ENCODE data around the gene WWC2. TPM values are rescaled to one million over a fixed set of nuclear protein-coding genes. Genes with fewer than 3 reads are reported as not detected.
"Not testable (repeated sequence)": the region's sequence is repeated elsewhere in the genome, so short reads cannot be mapped to it uniquely, and the experiment has no call there.

Gene WWC2
- polyA plus RNA-seq, 3 donors: 54.0 to 71.8 (median 55.6) TPM

DNA sequence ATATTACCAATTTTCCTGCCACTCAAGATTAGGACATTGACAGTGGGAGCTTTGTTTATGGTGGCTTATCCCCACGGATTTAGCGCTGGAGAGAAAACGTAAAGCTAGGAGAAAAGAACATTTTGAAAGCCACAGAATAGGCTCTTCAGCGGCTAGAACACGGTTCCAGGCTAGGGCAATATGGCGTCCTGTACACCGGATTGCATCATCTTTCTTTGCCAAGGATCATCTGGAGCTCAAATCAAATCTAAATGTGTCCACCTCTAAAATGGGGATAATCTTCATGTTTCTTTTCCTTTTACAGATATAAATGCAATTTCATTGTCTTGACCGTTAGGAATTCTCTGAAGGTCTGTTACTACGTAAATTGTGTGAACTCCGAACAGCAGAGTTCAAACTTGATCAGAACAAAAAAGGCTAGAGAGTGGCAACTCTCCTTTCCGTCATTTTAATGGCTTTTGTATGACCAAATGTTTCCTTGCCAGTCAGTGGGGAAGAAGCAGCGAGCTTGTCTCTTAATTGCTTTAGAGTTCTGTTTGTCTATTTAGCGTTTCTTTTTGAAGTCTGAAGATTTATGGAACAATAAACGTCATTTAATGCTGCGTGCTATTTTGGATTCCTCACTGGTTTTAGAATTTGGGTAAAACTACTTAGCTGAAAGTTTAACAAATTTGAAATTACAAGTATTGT, 2.6 kb upstream of the WWC2 start:
- DNase-seq (ENCODE audit: extremely low read depth in 1 of 11, low read depth in 9 of 11, low spot score in 4 of 11): no peak

DNA sequence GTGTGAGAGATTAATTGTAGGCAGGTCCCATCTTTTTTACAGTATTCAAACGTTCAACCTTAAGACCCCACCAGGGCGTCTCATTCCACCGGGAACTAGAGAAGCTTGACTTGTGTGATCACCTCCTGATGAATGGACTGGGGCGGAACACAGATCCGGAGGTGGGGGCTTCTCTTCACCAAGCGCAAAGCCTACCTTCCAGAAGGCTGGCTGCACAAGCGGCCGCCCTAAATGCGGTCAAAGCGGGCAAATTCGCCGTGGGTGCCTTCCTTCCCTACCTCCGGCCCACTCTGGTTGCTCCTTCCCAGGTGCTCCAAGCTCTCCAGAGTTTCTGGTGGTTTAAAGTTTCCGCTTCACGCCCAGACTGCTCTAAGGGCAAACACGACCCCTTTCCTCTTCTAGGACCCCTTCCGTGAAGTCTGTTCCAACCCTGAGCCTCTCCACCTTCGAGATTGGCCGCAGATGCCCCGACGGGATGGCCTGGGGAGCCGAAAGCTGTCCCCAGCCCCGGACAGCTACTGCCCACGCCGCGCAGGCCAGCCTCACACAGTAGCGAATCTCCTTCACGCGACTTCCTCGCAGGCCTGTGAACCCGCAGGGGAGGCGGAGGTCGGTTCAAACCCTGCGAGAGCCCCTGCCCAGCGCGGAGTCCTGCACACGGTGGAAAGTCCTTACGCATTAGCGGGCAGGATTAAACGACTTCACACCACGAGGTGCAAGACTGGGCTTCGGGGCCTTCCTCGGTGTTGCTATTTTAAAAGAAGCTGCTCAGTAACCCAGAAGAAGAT, 1.6 kb upstream of the WWC2 start:
- no peak for DNase-seq (ENCODE audit: extremely low read depth in 1 of 11, low read depth in 9 of 11, low spot score in 4 of 11)

DNA sequence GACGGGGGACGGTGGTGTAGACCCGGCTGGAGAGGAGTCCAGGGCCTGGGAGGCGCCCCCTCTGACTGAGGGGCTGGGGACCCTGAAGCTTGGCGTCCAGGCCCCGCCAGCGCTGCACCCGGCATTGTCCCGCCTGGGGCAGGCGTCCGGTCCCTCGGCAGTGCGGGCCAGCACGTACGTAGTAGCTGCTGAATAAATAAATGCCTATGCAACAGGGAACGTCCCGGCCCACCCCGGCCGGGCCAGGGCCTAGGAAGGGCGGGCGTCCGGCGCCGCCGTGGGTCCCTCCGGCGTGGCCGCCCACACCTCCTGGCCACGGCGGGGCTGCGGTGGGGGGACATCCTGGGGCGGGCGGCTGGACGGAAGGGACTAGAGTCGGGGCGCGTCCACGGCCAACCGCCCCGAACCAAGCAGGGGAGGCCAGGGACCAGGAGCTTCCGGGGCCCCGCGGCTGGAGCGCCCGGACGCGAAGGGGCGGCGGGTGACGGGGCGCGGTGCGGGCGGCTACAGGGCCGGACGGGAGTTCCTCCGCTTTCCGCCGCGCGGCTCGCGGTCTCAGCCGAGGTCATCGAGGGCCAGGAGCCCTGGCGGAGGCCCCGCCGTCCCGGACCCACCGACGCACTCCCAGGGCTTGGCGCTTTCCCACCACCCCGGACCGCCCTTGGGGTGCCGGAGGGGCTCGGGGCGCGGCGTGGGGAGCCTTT, 886 bp upstream of the WWC2 start:
- DNase-seq (ENCODE audit: extremely low read depth in 1 of 11, low read depth in 9 of 11, low spot score in 4 of 11): peak in 1 of 11 donors; percentile 53

DNA sequence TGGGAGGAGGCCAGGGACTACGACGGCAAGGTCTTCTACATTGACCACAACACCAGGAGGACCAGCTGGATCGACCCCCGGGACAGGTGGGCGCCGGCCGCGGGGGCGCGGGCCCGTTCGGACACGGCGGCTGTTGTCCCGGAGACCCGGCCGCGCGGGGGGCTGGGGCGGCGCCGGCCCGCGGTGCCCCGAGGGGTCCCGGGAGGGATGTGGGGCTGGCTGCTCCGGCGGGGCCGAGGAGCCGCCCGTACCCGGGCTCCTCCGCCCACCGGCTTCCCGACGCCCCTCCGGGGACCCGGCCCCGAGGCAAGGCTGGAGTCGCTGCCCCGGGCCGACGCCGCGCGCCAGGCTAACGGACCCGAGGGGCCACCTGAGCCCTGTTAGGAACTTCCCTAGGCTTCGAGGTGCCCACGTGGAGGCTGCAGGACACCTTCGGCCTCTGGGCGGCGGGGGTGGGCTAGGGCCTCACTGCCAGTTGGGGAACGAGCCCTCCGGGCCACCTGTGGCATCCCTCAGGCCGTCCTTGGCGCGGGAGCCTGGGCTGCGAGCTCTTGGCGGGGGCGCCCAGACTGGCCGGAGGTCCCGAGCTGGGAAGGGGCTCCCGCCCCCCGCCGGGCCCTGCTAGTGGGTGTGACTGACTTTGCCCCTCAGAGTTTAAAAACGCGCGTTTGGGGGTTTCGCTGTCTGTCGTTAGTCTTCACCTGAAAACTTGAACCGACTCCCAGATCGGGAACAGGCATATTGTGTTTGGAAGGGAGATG, 660 bp downstream of the WWC2 start:
- DNase-seq (ENCODE audit: extremely low read depth in 1 of 11, low read depth in 9 of 11, low spot score in 4 of 11): peak in 3 of 11 donors; percentile 18 to 42 (median 41)

DNA sequence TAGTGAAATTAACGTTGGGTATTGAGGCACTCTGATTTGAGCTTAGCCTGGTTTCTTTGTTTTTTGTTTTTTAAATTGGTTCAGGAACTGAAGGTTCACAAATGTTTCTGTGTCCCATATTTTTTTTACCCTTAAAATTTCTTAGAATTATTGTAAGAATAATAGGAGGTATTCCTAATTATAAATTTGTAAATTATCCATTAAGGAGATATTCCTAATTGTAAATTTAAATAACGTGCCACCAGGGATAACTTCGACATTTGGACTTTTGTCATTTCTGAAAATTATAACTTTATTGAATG, 1.2 kb downstream of the WWC2 start:
- no peak for DNase-seq (ENCODE audit: extremely low read depth in 1 of 11, low read depth in 9 of 11, low spot score in 4 of 11)

DNA sequence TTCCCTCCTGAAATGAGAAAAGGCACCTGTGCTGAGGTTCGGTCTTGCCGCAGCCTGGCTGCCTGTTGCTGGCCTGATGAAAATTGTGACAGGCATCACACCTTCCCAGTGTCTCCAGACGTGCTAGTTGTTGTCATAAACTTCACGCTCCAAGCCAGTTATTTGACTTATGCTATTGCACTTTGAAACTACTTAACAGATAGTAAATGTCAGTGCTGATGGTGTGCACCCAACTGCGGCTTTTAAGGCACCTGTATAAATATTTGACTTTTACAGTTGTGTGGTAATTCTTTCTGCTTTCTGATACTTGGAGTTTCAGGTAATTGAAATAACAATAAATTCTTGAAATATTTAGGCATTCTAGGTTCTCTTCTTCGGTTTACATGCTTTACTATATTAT, 1.8 kb downstream of the WWC2 start:
- no peak for DNase-seq (ENCODE audit: extremely low read depth in 1 of 11, low read depth in 9 of 11, low spot score in 4 of 11)

DNA sequence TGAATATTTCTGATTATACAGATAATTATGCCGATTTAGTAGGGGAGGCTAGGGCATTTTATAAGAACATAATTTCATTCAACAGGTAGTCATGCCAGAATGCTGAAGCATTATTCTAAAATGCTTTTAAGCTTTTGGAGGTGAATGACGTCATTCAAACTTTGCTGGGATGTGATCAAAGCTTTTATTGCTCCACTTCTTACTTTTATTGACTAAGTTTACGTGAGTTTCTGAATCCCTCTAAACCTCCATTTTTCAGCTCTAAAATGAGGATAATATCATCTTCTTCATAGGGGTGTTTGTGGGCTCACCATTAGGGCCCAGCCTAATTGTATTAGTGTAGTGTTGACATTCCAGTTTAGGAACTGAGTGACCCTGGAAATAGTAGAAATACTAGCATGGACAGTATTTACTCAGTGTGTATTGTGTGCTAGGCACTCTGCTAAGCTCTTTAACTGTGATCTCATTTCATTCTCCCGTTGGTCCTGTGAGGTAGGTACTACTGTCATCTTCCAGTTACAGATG, 3.0 kb downstream of the WWC2 start:
- no peak for DNase-seq (ENCODE audit: extremely low read depth in 1 of 11, low read depth in 9 of 11, low spot score in 4 of 11)

DNA sequence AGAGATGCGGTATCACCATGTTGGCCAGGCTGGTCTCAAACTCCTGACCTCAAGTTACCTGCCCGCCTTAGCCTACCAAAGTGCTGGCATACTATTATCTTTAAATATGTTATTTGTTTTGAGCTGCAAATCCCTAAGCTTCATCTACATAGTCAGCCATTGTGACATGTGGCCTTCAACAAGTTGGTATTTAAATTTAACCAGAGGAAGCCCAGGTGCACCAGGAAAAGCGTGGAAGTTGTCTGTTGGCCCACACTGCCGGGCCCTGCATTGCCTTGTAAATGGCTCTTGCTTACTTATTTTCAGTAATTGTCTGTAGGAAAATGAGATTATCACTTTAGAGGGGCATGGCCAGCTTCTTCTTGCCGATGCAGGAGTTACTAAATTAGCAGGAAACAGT, 6.0 kb downstream of the WWC2 start:
- no peak for DNase-seq (ENCODE audit: extremely low read depth in 1 of 11, low read depth in 9 of 11, low spot score in 4 of 11)

DNA sequence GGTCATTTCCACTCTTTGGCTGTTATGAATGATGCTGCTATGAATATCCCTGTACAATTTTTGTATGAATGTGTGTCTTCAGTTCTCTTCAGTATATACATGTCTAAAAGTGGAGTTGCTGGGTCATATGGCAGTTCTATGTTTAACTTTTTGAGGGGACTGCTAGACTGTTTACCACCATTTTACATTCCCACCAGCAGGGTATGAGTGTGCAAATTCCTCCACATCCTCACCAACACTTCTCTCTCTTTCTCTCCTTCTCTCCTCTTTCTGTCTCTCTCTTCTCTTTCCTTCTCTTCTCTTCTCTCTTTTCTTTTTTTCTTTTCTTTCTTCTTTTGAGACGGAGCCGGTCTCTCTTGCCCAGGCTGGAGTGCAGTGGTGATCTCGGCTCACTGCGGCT, 7.8 kb downstream of the WWC2 start:
- DNase-seq (ENCODE audit: extremely low read depth in 1 of 11, low read depth in 9 of 11, low spot score in 4 of 11): no peak

DNA sequence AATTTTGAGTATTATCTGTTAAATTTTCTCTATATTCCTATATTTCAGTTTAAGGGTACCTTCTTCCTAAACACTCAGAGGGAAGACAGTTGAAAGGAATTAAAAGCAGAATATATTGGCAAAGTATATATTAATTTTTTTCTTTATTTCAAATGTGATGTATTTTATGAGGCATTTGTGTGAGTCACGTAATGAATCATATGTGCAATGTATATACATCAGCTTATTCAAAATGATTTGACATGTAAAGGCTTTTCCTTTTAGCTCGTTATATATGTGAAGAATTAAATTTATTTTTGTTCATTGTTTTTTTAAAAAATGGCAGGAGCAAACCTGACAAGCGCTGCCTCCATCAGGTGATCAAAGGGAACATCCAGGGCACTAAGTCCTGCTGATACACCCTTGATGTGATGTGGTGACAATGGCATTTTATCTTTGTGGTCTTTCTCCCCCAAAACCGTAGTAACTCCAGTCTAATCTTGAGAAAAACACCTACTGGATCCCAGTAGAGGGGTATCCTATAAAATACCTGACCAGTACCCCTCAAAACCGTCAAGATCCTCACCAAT, 8.9 kb downstream of the WWC2 start:
- no peak for DNase-seq (ENCODE audit: extremely low read depth in 1 of 11, low read depth in 9 of 11, low spot score in 4 of 11)

DNA sequence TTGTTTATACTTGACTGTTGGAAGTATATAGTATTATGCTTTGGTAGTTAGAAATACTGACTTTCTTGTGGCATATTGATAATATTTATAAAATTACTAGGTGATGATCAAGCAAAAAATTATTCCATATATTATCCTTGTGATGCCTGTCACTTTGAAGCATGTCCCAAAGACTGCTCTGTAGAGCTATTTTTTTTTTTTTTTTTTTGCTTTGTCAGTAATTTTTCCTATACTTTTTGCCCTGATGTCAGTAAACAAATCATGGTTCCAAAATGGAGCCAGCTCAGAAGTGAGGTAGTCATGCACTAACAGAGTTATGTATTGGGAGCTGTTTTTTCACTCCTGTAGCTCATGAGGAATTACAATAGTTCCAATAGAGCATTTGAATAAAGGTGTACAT, 11.2 kb downstream of the WWC2 start:
- no peak for DNase-seq (ENCODE audit: extremely low read depth in 1 of 11, low read depth in 9 of 11, low spot score in 4 of 11)

DNA sequence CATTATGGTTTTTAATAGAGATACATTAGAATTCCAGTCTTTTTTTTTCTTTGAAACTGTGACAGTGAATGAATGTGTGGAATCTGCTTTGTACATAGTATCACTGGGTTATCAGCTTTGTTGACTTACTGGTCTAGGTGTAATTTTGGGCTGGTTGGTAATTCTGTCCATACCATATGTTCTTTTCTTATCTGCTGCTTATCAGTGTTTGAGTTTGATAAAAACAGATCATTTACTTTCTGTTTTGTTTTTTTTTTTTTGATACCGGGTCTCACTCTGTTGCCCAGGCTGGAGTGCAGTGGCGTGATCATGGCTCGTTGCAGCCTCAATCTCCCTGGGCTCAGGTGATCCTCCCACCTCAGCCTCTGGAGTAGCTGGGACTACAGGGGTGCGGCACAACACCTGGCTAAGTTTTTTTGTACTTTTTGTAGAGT, 12.4 kb downstream of the WWC2 start:
- no peak for DNase-seq (ENCODE audit: extremely low read depth in 1 of 11, low read depth in 9 of 11, low spot score in 4 of 11)

DNA sequence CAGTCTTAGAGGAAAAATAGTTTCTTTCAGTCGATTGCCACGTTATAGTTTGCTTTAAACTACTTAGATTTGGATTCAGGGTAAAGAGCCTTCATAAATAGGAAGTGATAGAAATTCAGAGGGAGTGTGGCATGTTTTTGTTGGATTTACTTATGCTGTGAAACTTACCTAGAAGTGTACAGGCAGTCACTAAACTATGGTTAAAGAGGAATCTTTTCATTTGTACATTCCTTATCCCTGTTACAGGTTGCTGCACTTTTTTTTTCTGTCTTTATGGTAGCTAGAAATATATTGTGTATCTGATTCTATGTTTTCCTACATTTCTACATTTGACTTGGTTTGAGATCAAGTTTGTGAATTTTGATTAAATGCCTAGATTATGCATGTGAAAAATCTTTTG, 19.1 kb downstream of the WWC2 start:
- DNase-seq (ENCODE audit: extremely low read depth in 1 of 11, low read depth in 9 of 11, low spot score in 4 of 11): no peak

DNA sequence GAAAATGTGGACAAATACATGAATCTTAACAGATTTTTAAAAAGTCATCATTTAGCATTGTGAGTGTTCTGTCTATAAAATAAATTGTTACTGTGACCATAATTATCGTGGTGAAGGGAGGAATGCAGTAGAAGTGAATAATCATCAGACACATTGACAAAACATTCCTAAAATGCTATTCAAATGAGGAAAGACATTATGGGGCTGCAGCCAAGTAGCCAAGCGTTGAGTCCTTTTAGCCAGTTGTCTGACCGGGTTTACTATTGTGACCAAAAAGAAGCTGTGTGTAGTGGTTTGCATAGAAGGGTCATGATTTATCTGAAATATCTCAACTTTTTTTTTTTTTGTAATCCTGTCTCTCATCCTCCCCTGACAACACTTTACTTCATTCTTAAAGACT, 19.5 kb downstream of the WWC2 start:
- DNase-seq (ENCODE audit: extremely low read depth in 1 of 11, low read depth in 9 of 11, low spot score in 4 of 11): peak in 2 of 11 donors; percentile 52 to 79

DNA sequence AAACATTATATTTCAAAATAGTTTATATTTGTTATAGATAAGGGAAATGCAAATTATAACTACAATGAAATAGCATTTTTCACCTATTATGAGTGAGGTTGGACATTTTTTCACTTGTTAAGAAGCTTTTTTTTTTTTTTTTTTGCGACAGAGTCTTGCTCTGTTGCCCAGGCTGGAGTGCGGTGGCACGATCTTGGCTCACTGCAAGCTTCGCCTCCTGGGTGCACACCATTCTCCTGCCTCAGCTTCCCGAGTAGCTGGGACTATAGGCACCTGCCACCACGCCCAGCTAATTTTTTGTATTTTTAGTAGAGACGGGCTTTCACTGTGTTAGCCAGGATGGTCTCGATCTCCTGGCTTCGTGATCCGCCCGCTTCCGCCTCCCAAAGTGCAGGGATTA, 22.6 kb downstream of the WWC2 start:
- not testable (repeated sequence) for DNase-seq (ENCODE audit: extremely low read depth in 1 of 11, low read depth in 9 of 11, low spot score in 4 of 11)

DNA sequence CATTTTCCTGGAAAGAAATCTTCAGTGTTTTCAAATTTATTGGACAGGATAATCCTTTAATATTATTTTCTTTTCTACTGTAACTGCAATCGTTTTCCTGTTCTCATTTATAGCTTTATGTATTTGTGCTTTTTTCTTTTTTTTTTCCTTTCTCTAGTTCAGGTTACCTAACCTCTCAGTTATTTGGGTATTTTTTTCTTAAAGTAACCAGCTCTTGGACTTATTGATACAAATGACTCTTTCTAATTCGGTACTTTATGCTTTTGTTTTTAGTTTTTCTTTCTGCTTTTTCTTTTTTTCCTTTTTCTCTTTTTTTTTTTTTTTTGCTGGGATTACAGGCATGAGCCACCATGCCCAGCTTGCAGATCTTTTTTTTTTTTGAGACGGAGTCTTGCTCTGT, 25.2 kb downstream of the WWC2 start:
- no peak for DNase-seq (ENCODE audit: extremely low read depth in 1 of 11, low read depth in 9 of 11, low spot score in 4 of 11)

DNA sequence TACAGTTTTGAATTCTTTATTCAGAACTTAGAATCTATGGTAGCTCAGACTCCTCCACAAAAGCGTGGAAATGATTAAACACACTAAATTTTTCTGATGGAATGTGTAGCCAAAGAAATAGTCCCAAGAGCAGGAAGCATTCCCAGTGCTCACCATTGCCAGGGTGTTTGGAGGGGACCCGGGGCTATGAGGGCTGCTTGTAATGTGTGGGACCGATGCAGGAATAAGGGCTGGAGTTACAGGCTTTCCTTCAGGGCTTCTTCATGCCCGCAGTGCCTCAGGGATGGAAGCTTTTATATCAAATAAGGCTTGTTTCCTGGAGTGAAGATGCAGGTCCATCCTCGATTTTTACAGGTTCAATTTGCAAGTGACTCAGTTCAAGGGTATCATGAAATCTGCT, 25.8 kb downstream of the WWC2 start:
- no peak for DNase-seq (ENCODE audit: extremely low read depth in 1 of 11, low read depth in 9 of 11, low spot score in 4 of 11)

DNA sequence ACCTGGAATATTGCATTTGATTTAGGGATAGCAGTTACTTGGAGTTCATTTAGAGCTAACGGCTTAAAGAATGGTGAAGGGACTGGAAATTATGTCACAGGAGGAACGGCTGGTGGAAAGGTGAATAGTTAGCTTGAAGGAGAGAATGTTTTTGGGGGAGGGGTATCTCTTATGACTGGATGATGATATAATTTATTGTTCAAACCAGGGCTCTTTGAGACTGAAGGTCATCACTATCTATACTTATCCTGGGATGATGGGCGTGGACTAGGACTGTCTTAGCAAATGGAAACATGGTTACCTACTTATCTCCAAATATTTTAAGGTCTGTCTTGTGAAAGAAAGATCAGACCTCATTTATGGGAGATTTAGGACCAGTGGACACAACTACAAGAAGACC, 30.1 kb downstream of the WWC2 start:
- no peak for DNase-seq (ENCODE audit: extremely low read depth in 1 of 11, low read depth in 9 of 11, low spot score in 4 of 11)

DNA sequence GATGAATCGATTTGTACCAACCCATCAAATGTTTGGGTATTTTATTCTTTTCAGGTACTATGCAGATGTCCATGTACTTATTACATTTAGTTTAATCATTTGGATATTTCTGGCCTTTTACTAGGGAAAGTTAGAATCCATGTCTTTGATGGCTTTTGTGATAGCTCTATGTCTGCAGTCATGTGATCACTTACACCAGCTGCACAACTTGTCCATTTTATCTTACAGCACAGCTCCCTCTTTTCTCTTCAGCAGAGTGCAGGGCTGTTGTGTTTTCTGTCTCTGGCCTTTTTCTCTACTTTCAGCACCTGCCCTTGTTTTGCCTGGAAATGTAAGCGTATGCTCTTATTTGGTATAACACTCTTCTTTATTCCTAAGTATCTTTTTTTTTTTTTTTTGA, 30.6 kb downstream of the WWC2 start:
- DNase-seq (ENCODE audit: extremely low read depth in 1 of 11, low read depth in 9 of 11, low spot score in 4 of 11): no peak

All from renal cortex interstitium (tissue), 11 donors.